Hepatocyte (in vitro differentiated cells): ENCODE results near the gene SHF. TPM values are rescaled to one million over a fixed set of nuclear protein-coding genes. Genes with fewer than 3 reads are reported as not detected.
A peak's percentile ranks its signal among the peaks of the same experiment; 100 is the strongest.

Source experiments
- DNase-seq: peaks from one replicate; pipeline ENCODE4 v3.0.0-alpha.2; 2016; ENCODE audit warnings: low spot score
- H2AFZ ChIP-seq: fragments of 200-600 bp; sonication (generic); 2 replicates; pipeline ENCODE4 v1.6.0; 2016; ENCODE audit warnings: antibody characterized with exemption, mild to moderate bottlenecking
- H3K27ac ChIP-seq: fragments of 200-600 bp; sonication (generic); 2 replicates; pipeline ENCODE4 v1.5.1; 2016; ENCODE audit warnings: mild to moderate bottlenecking
- H3K27me3 ChIP-seq: fragments of 200-600 bp; sonication (generic); 2 replicates; pipeline ENCODE4 v1.6.1; 2016
- H3K36me3 ChIP-seq: fragments of 200-600 bp; sonication (generic); replicated peaks from 2 replicates; pipeline ENCODE4 v1.5.1; 2016; ENCODE audit warnings: low read depth; ENCODE audit not compliant: insufficient read depth
- H3K4me1 ChIP-seq: fragments of 200-600 bp; sonication (generic); 2 replicates; pipeline ENCODE4 v1.5.1; 2016; ENCODE audit warnings: mild to moderate bottlenecking, moderate library complexity; ENCODE audit not compliant: insufficient read depth
- H3K4me2 ChIP-seq: fragments of 200-600 bp; sonication (generic); 2 replicates; pipeline ENCODE4 v1.6.0; 2016
- H3K4me3 ChIP-seq: fragments of 200-600 bp; sonication (generic); 2 replicates; pipeline ENCODE4 v1.5.1; 2016; ENCODE audit warnings: mild to moderate bottlenecking
- H3K79me2 ChIP-seq: fragments of 200-600 bp; sonication (generic); 2 replicates; pipeline ENCODE4 v1.6.0; 2017; ENCODE audit warnings: mild to moderate bottlenecking
- H3K9me2 ChIP-seq: fragments of 200-600 bp; sonication (generic); replicated peaks from 2 replicates; pipeline ENCODE4 v1.6.0; 2017; ENCODE audit warnings: mild to moderate bottlenecking; ENCODE audit not compliant: insufficient read depth
- H3K9me3 ChIP-seq: fragments of 200-600 bp; sonication (generic); 2 replicates; pipeline ENCODE4 v1.5.1; 2016; ENCODE audit warnings: low read depth, mild to moderate bottlenecking
- H4K20me1 ChIP-seq: fragments of 200-600 bp; sonication (generic); 2 replicates; pipeline ENCODE4 v1.6.0; 2016; ENCODE audit warnings: mild to moderate bottlenecking; ENCODE audit not compliant: insufficient read depth, poor library complexity, severe bottlenecking
- CTCF ChIP-seq: fragments of 200-600 bp; sonication (generic); IDR thresholded peaks from 2 replicates; pipeline ENCODE4 v1.5.1; 2016; ENCODE audit warnings: antibody characterized with exemption, mild to moderate bottlenecking; ENCODE audit not compliant: poor library complexity
- EZH2 ChIP-seq: fragments of 200-600 bp; sonication (generic); IDR thresholded peaks from 2 replicates; pipeline ENCODE4 v1.6.1; 2016; ENCODE audit warnings: antibody characterized with exemption, mild to moderate bottlenecking, borderline replicate concordance
- EZH2phosphoT487 ChIP-seq: fragments of 200-600 bp; sonication (generic); IDR thresholded peaks from one replicate; pipeline ENCODE4 v1.6.1; 2018; ENCODE audit warnings: antibody characterized with exemption, mild to moderate bottlenecking, low read depth, moderate library complexity; ENCODE audit not compliant: unreplicated experiment, severe bottlenecking
- WGBS: methylation state at CpG from one replicate; pipeline ENCODE4 v1.1.6; 2016; ENCODE audit warnings: low lambda C conversion rate; ENCODE audit errors: missing lambda C conversion rate; 5-methylcytosine and 5-hydroxymethylcytosine counted together
- polyA plus RNA-seq: library from polyadenylated mRNA; unstranded; fragments of >200 nt; fragmentation: Nextera tagmentation; extraction: Ambion mirVana; gene quantifications from 2 replicates; pipeline ENCODE4 v1.2.1, GENCODE V29; 2016
- total RNA-seq: library from RNA; depleted of rRNA; stranded (reverse); fragments of >200 nt; gene quantifications from 2 replicates; pipeline ENCODE4 v1.2.3, GENCODE V29; 2014

Gene SHF
- total and polyA plus RNA-seq, 2 experiments from 2014 or later: 13.3 to 15.0 TPM

GRCh38 chr15:45184562-45185041 lies 3.2 kb downstream of the SHF start:
- Histone ChIP-seq H3K36me3 (no peaks in the 10 kb centered on the region), H3K9me2 (no peaks in the 10 kb centered on the region), H2AFZ (no peak overlapping the region), H4K20me1 (no peaks in the 10 kb centered on the region), H3K27me3 (no peaks in the 10 kb centered on the region), H3K4me3 (no peak overlapping the region), H3K27ac (no peak overlapping the region), H3K9me3 (no peaks in the 10 kb centered on the region), H3K79me2 (peaks cover 52% of the 10 kb centered on the region), H3K4me1 (peaks cover 20% of the 10 kb centered on the region), H3K4me2 (peak overlapping the region; percentile 94)
- no peak for TF ChIP-seq EZH2
- no peak for TF ChIP-seq EZH2phosphoT487
- TF ChIP-seq CTCF: no peak
- 90% methylated on average over 9 of the region's 9 CpGs for WGBS
- no peak for DNase-seq

- DNase-seq: no peak
- TF ChIP-seq CTCF (no peak), EZH2 (no peak), EZH2phosphoT487 (no peak)
- H3K9me3 ChIP-seq: no peaks in the 10 kb centered on the region
- no peak overlapping the region for H2AFZ ChIP-seq
- WGBS: 89% methylated on average over 2 of the region's 2 CpGs
- no peaks in the 10 kb centered on the region for H3K27me3 ChIP-seq
- no peak overlapping the region for H3K4me3 ChIP-seq
- peaks cover 52% of the 10 kb centered on the region for H3K79me2 ChIP-seq
- no peak overlapping the region for H3K27ac ChIP-seq
- no peaks in the 10 kb centered on the region for H4K20me1 ChIP-seq
- no peak overlapping the region for H3K4me2 ChIP-seq
- peaks cover 20% of the 10 kb centered on the region for H3K4me1 ChIP-seq
- no peaks in the 10 kb centered on the region for H3K9me2 ChIP-seq
- H3K36me3 ChIP-seq: no peaks in the 10 kb centered on the region
These were observed 4.3 kb downstream of the SHF start for GRCh38 chr15:45183511-45183910.

- no peaks in the 10 kb centered on the region for H3K27me3 ChIP-seq
- H3K4me3 ChIP-seq: no peak overlapping the region
- no peaks in the 10 kb centered on the region for H3K9me3 ChIP-seq
- TF ChIP-seq EZH2: no peak
- TF ChIP-seq CTCF: no peak
- TF ChIP-seq EZH2phosphoT487: no peak
- no peak overlapping the region for H3K4me2 ChIP-seq
- no peaks in the 10 kb centered on the region for H3K9me2 ChIP-seq
- no peak overlapping the region for H2AFZ ChIP-seq
- H3K27ac ChIP-seq: no peak overlapping the region
- no peak for DNase-seq
- peaks cover 52% of the 10 kb centered on the region for H3K79me2 ChIP-seq
- WGBS: 40% methylated on average over 1 of the region's 1 CpG
- peaks cover 20% of the 10 kb centered on the region for H3K4me1 ChIP-seq
- no peaks in the 10 kb centered on the region for H3K36me3 ChIP-seq
- no peaks in the 10 kb centered on the region for H4K20me1 ChIP-seq
These were observed 4.8 kb downstream of the SHF start for GRCh38 chr15:45182996-45183395.
